GM19193 (cell line): ENCODE data around the gene ERBB4.

ENCODE experiments used
- POLR2A ChIP-seq: IDR thresholded peaks from 4 replicates; pipeline ENCODE4 v1.6.1; 2011; ENCODE audit not compliant: insufficient read depth, insufficient read length; ENCODE audit errors: extremely low read depth

The ERBB4 gene

DNA sequence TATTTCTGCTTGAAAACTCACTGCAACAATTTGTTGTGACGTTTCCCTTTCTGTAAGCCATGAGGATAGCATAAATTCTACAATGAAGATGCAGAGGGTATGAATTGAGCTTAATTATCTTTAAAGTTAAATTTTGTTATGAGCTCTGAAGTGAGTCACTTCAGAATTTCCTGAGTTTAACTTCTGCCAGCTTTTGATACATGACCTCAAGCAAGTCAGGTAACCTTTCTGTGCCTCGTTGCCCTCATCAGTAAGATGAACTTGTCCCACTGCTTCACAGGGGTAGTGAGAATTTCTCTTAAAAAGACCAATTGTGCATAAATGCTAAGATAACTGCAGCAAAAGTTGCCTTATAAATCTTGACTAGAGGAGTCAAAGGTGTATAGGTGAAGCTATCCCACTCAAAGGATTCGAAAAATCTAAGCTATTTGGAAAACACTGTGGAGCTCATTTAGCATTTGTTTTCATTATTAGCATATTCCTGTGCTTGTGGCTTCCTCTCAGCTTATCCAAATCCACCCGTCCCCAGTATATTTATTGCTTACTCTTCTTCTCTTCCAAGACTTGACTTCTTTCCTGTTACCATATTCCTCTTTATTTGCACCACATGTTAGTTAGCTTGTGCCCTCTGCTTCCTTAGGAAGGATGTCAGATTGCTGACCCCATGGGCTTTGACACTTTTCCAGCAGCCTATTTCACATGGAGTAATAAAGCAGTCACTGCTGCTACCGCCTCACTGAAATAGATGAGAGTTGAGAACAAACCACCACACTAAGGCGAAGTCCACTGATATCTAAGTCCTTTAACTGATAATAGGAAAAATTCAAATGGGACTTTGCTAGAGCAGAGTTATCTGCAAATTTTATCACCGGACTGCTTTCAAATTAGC, 428.6 kb downstream of the ERBB4 start:
- no peak for TF ChIP-seq POLR2A

DNA sequence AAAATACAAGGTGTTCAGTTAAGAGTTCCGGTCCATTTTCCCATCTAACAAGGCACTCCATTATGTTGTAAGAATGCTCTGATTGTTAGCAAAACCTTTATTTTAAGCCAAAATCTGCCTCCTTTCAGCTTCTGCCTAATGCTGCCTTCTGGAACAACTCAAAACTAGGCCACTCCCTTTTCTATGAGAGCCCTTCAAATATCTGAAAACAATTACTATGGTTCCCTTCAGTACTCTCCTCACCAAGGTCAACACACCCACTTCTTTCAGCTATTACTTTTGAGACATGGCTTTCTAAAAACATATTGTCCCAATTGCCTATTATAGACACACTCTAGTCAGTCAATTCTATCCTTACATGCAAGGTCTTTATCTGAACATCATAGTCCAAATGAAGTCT, 429.4 kb downstream of the ERBB4 start:
- TF ChIP-seq POLR2A = no peak

DNA sequence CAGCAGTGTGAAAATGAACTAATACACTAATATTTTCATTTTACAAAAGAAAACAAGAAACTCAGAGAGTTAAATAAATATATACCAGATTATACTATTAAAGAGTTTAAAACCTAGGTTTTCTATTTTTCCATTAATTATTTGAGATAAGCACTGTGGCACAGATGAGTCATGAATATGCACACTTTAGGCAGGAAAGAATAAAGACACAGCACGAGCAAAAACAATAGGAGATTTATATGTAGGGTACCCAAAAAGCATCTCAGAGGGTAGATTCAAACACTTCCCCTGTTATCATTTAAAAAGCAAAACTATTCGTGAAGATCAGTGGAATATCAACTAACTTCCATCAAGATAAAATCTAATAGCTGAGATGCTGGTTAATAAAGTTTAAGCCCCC, 430.6 kb downstream of the ERBB4 start:
- no peak for TF ChIP-seq POLR2A

DNA sequence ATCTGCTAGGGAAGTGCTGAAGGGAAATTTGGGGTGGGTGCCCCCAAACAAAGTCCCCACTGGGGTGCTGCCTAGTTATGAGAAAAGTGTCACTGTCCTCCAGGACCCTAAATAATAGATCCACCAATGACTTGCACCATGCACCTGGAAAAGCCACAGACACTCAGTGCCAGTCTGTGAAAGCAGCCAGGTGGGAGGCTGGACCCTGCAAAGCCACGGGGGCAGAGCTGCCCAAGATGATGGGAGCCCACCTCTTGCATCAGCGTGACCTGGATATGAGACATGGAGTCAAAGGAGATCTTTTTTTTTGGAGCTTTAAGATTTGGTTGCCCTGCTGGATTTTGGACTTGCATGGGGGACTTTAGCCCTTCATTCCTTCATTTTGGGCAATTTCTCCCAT, 431.6 kb downstream of the ERBB4 start:
- no peak for TF ChIP-seq POLR2A

DNA sequence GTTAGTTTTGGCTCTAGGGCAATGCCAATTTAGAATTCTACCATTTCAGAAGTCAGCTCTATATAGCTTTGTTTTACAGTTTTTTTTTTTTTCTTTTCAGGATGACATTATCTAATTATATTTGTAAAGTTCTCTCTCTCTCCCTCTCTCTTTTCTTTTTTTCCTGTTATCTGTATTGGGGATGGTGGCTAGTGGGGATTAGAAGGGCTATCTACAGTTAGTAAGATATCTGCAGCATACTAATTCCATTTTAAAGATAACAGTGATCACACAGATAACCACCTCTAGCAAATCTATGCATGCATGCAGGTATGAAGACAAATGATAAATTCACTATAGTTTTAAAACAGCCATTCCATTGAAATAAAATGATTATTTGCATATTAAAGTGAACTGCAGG, 438.9 kb downstream of the ERBB4 start:
- TF ChIP-seq POLR2A = no peak

DNA sequence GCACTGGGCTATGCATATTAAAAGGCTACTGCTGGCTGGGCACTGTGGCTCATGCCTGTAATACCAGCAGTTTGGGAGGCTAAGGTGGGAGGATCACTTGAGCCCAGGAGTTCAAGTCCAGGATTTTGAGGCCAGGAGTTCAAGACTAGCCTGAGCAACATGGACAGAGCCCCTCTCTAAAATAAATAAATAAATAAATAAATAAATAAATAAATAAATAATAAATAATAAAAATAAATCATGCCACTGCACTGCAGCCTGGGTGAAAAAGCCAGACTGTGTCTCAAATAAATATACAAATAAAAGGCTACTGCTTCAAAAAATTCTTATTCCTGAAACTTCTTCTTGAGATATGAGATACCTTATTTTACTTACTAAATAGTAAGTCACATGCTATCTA, 439.6 kb downstream of the ERBB4 start:
- no peak for TF ChIP-seq POLR2A

DNA sequence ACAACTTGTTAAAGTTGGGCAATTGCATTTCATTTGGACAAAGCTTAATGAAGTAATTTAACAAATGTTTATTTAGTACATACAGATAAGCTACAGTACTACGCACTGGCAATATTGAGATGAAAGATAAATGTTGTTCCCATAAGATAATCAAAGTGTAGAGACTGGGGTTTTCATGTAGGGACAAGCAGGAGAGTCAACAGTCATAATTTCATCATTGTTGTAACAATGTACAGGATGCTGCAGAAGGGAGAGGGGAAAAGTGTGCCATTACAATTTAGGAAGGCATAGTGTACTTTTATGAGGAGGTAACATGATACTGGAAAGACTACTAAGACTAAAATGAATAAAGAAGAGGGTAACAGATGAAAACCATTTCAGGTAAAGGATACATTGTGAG, 441.6 kb downstream of the ERBB4 start:
- no peak for TF ChIP-seq POLR2A

DNA sequence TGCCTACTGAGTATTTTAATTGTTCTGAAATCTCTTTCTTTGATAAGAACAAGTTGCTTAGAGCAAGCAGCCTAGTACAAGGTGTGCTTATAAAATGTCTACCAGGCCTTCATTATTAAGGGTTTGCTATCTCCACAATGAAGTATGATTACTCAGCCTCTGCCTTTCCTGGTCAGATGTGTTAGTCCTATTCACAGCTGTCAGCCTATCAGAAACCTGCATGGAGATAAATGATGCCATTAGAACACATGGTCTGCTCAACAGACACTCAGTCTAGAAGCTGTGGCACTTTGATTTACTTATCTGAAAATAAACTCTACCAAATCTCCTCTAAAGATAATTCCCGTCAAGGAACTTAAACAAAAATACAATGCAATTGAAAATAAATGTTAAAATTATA, 448.7 kb downstream of the ERBB4 start:
- no peak for TF ChIP-seq POLR2A

DNA sequence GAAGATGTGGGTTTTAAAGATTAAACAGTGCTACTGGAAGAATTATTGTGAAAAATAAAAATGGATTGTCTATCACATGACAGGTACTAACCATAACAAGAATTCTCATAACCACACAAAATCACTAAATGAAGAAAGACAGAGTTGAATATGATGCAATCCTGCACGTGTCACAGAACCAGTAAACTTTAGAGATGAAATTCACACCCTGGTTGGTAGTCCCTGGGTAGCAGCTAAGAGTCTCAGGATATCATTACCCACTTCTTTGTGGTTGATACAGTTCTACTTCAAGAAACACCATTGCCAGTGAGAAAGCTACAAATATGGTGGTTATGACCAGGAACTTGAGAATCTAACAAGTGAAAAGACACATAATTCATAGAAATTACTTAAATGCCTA, 450.2 kb downstream of the ERBB4 start:
- no peak for TF ChIP-seq POLR2A

DNA sequence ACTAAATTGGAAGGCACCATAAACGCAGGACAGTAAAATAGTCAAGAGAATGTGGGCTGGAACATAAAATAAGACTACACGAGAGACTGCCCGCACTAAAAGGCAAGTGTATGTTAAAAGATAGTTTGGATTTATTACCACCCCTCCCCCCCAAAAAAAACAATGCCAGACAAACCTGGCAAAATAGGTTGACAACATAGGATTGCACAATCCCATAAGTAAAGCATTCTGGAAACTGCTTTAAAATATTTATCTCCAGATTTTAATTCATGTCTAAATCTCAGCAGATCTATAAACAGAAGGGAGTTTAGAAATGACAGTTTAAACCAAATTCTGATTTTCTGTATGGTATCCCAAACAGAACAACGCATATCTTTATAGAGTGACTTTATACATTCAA, 455.1 kb downstream of the ERBB4 start:
- TF ChIP-seq POLR2A = no peak

DNA sequence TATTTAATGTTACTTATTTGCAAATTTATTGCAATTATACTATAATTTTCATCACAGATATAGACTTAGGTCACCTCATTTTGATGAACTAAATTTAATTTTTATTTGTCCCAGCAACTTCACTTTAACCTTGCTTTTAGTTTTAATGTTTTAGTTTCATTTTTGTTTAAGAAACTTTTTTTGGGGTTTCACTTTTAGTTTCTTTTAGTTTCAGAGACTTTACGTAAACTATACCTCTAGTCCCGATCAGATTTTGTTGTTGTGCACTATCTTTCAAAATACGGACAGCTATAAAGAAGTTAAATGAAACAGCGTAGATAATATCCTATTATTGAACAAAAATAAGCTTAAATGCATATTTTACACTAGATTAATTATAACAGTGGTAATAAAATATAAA, 460.5 kb downstream of the ERBB4 start:
- no peak for TF ChIP-seq POLR2A

DNA sequence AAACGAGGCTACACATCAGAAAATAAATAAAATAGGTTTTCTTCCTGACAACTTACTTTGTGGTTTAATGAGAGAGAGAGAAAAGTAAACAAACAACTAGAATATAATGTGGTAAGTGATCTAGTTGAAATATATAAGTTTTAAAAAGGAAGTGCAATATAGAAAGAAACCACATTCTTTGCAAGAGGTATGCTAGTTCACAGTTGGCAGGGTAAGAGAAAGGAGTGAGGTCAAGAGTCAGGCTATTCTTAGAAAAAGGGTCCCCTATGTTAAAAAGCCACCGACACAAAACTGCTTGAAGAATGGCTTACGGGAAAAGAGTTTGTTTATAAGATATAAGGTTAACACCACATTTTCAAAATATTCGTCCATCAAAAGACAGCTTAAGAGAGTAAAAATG, 462.1 kb downstream of the ERBB4 start:
- no peak for TF ChIP-seq POLR2A

DNA sequence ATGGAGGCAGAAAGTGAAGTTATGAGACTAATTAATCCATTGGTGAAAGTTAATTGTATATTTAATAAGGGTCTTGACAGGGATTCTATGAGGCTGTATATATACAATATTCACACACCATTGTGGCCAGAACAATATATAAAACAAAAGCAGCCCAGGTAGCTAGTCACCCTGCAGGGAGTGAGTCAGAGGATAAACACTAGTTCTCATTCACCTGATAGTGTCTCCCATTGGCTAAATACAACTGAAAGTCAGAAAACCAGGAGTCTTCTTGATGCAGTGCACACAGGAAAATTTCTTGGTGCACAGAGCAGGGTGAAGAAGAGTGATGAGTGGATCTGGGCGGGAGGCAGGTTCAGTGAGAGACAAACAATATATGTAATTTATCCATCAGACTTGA, 465.2 kb downstream of the ERBB4 start:
- no peak for TF ChIP-seq POLR2A

DNA sequence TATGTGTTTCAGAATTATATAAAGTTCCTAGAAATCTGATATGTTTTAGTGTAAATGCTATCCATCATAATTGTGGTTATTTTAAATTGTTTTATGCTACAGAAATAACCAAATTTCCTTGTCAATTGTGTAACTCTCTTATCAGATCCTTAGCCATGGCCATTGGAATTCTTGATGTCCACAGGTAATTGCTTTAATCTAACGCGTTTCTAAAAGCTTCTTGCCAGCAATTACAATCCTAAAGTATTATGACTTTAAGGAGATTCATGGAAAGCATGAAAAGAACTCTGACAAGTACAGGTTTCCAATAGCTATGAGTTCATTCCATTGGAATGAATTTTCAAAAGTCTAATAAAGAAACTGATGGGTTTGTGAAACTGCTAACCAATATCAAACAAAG, 472.1 kb downstream of the ERBB4 start:
- no peak for TF ChIP-seq POLR2A

DNA sequence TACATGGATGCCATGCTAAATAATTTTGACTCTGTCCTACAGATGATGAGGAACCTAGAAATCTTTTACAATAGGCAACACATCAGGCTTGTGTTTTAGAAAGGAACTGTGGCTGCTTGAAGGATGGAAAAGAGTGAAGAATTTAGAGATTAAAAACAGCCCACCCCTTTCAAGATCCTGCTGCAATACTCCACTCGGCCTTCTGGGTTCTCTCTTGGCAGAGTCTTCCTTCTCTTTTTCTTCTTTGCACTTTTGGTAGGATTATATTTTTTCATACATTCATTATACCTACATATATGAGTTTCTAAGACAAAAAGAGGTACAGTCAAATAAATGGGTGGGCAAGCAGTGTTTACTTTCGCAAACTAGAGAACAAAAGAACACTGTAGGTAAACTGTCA, 474.3 kb downstream of the ERBB4 start:
- TF ChIP-seq POLR2A = no peak

DNA sequence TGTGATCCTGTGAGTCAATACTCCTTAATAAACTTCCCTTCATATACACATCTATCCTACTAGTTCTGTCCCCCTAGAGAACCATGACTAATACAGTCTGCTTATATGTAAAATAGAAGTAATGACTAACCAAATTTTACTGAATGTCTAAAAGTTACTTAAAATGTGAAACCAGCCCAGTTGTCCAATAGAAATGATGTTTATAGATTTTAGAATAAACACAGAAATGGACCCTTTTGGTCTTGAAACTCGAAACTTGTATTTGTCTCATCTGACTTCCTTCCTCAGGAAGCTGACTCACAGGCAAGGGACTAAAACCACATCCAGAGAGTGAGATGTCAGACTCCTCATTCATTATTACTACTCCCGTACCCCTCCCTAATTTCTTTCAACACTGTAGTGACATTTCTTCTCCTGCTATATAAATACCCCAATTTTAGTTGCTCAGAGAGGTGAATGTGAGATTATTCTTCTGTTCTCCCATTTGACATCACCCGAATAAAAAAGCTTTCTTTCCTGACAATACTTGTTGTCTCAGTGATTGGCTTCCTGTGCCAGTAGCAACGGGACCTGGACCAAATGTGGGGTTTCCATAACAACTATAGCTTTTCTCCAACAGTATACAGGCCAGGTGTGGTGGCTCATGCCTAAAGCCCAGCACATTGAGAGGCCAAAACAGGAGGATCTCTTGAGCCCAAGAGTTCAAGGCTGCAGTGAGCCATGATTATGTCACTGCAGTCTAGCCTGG, 486.0 kb downstream of the ERBB4 start:
- TF ChIP-seq POLR2A = no peak
